ENCODE data around the gene ZNF182.
A peak's percentile ranks its signal among the peaks of the same experiment; 100 is the strongest.
"Not testable (repeated sequence)": the region's sequence is repeated elsewhere in the genome, so short reads cannot be mapped to it uniquely, and the experiment has no call there.

ZNF182 gene

GRCh38 chrX:48003758-48004457 is at the start of gene ZNF182:
ZNF182 (minus strand) TSS chrX:48003989; CDS start chrX:48002609, 1,380 bp downstream.
- DNase-seq, result peak; percentile 97

GRCh38 chrX:48046846-48047245 is 43.1 kb upstream of the ZNF182 start:
- no peak for DNase-seq

GRCh38 chrX:48045410-48046311 is 41.9 kb upstream of the ZNF182 start:
- DNase-seq, result no peak

GRCh38 chrX:48043056-48043455 is 39.3 kb upstream of the ZNF182 start:
- DNase-seq, result no peak

- DNase-seq, result no peak
Measured at GRCh38 chrX:48035891-48036290, 32.1 kb upstream of the ZNF182 start.

- DNase-seq, result not testable (repeated sequence)
Measured at GRCh38 chrX:48030641-48031173, 26.9 kb upstream of the ZNF182 start.

GRCh38 chrX:48030237-48030636 is 26.4 kb upstream of the ZNF182 start:
- no peak for DNase-seq

- no peak for DNase-seq
Measured at GRCh38 chrX:48028091-48028490, 24.3 kb upstream of the ZNF182 start.

- not testable (repeated sequence) for DNase-seq
Measured at GRCh38 chrX:48027545-48027944, 23.8 kb upstream of the ZNF182 start.

- DNase-seq, result peak; percentile 30
Measured at GRCh38 chrX:48025561-48025960, 21.8 kb upstream of the ZNF182 start.

GRCh38 chrX:48022738-48023137 is 18.9 kb upstream of the ZNF182 start:
- DNase-seq, result no peak

- no peak for DNase-seq
Measured at GRCh38 chrX:48022100-48022499, 18.3 kb upstream of the ZNF182 start.

- DNase-seq, result peak; percentile 73
Measured at GRCh38 chrX:48021026-48021900, 17.5 kb upstream of the ZNF182 start.

- not testable (repeated sequence) for DNase-seq
Measured at GRCh38 chrX:48020472-48020871, 16.7 kb upstream of the ZNF182 start.

GRCh38 chrX:48019892-48020291 is 16.1 kb upstream of the ZNF182 start:
- not testable (repeated sequence) for DNase-seq

GRCh38 chrX:48016583-48017310 is 13.0 kb upstream of the ZNF182 start:
- not testable (repeated sequence) for DNase-seq

- DNase-seq, result not testable (repeated sequence)
Measured at GRCh38 chrX:48009445-48009960, 5.7 kb upstream of the ZNF182 start.

- DNase-seq, result not testable (repeated sequence)
Measured at GRCh38 chrX:48006688-48007087, 2.9 kb upstream of the ZNF182 start, which contains the start of gene SPACA5. SPACA5 (plus strand) TSS chrX:48006988; CDS start chrX:48007803, 815 bp downstream.

- DNase-seq, result no peak
Measured at GRCh38 chrX:48003367-48003757, 427 bp downstream of the ZNF182 start.

- no peak for DNase-seq
Measured at GRCh38 chrX:48002929-48003328, 860 bp downstream of the ZNF182 start.

- DNase-seq, result no peak
Measured at GRCh38 chrX:48002319-48002718, 1.5 kb downstream of the ZNF182 start.

- DNase-seq, result no peak
Measured at GRCh38 chrX:48001260-48001659, 2.5 kb downstream of the ZNF182 start.
